Lower leg skin (tissue), 4 donors: ENCODE data around the gene PARP11. TPM values are rescaled to one million over a fixed set of nuclear protein-coding genes. Genes with fewer than 3 reads are reported as not detected.
A peak's percentile ranks its signal among the peaks of the same experiment; 100 is the strongest.

Experiments
- DNase-seq, 2 donors: peaks; one replicate each; pipeline ENCODE4 v3.0.0-alpha.2; 2019; ENCODE audit warnings: low spot score in 2 of 2
- H3K4me3 ChIP-seq: fragments of 200-600 bp; sonication (generic); 2 replicates; pipeline ENCODE4 v1.5.1; 2017; ENCODE audit warnings: mild to moderate bottlenecking, low read depth; ENCODE audit not compliant: poor library complexity, severe bottlenecking
- CTCF ChIP-seq, 3 donors: fragments of 450-650 bp; IDR thresholded peaks; one replicate each; pipeline ENCODE4 v1.5.1; 2016; ENCODE audit warnings: antibody characterized with exemption in 3 of 3, mild to moderate bottlenecking in 3 of 3, moderate library complexity in 2 of 3
- POLR2A ChIP-seq, 2 donors: fragments of 450-650 bp; IDR thresholded peaks; one replicate each; pipeline ENCODE4 v1.6.1; 2016 to 2017; ENCODE audit warnings: antibody characterized with exemption in 2 of 2, mild to moderate bottlenecking in 1 of 2, moderate library complexity in 1 of 2
- WGBS, 2 donors: methylation state at CpG; one replicate each; pipeline ENCODE4 v1.1.5; 2018; 5-methylcytosine and 5-hydroxymethylcytosine counted together
- intact Hi-C: fragments of 100-400 bp; cut with DNase I; formaldehyde crosslinking; loops from one replicate; pipeline ENCODE4 v1.15.0; 2023; ENCODE audit warnings: low total_unique reads
- total RNA-seq, 4 donors: library from RNA; depleted of rRNA; stranded (reverse); fragments of >200 nt; gene quantifications; one replicate each; pipeline ENCODE4 v1.1.0, GENCODE V29; 2016

Gene PARP11
- total RNA-seq: 1 to 10 TPM in 3 of 4 donors, under 1 TPM in 1; 0.34 to 4.2 (median 2.0) TPM

- no peak for TF ChIP-seq POLR2A (IDR thresholded peaks at IDR 0.05)
- no peak for TF ChIP-seq CTCF (IDR thresholded peaks at IDR 0.05)
These were observed at the start of gene PARP11 for GRCh38 chr12:3872800-3873636. Gene PARP11, minus strand, starts transcription at chr12:3873399. Its CDS starts 170 bp downstream, at chr12:3873229.

GRCh38 chr12:3922033-3922432 lies 48.8 kb upstream of the PARP11 start:
- H3K4me3 ChIP-seq: no peak overlapping the region
- no peak for DNase-seq
- TF ChIP-seq POLR2A (IDR thresholded peaks at IDR 0.05) (no peak), CTCF (IDR thresholded peaks at IDR 0.05) (no peak)
- intact Hi-C loops: no loop called here
- 82 to 89% methylated on average over 6 of the region's 6 CpGs for WGBS, 2 donors

More at GRCh38 chr12:3872800-3873636, at the start of gene PARP11:
- peak within 1 kb of the TSS; percentile 39 for H3K4me3 ChIP-seq
- DNase-seq: peak; percentile 96 to 99
- WGBS, 2 donors: 0 to 1% methylated on average over 54 to 55 of the region's 55 CpGs
- intact Hi-C loops: no loop called here

- intact Hi-C loops: no loop called here
- DNase-seq: no peak
- no peak for TF ChIP-seq CTCF (IDR thresholded peaks at IDR 0.05)
- WGBS, 2 donors: 85 to 89% methylated on average over 3 of the region's 3 CpGs
- H3K4me3 ChIP-seq: no peak overlapping the region
These were observed 48.3 kb upstream of the PARP11 start for GRCh38 chr12:3921526-3921925.

GRCh38 chr12:3921151-3921471 lies 47.9 kb upstream of the PARP11 start:
- TF ChIP-seq POLR2A (IDR thresholded peaks at IDR 0.05) (no peak), CTCF (IDR thresholded peaks at IDR 0.05) (no peak)
- no peak for DNase-seq
- intact Hi-C loops: no loop called here
- no peak overlapping the region for H3K4me3 ChIP-seq
- WGBS, 2 donors: 72 to 83% methylated on average over 7 of the region's 7 CpGs

- 65 to 66% methylated on average over 22 of the region's 22 CpGs for WGBS, 2 donors
These were observed 47.4 kb upstream of the PARP11 start for GRCh38 chr12:3920351-3921150.

More at GRCh38 chr12:3920351-3921150, 47.4 kb upstream of the PARP11 start:
- no peak for TF ChIP-seq CTCF (IDR thresholded peaks at IDR 0.05)
- no peak for TF ChIP-seq POLR2A (IDR thresholded peaks at IDR 0.05)
- no peak for DNase-seq
- intact Hi-C loops: no loop called here
- no peak overlapping the region for H3K4me3 ChIP-seq
